ENCODE results near the gene CCNY. TPM values are rescaled to one million over a fixed set of nuclear protein-coding genes. Genes with fewer than 3 reads are reported as not detected.

The CCNY gene
- polyA plus RNA-seq, 2 donors = 15.1 TPM

GRCh38 chr10:35598379-35598778 is 262.1 kb downstream of the CCNY start:
- peaks cover 3% of the 10 kb centered on the region in 2 donors for H3K27me3 ChIP-seq (ENCODE audit: control insufficient read depth in 1 of 2, insufficient read depth in 2 of 2, low read length in 2 of 2)
- no peaks in the 10 kb centered on the region for H3K4me1 ChIP-seq (ENCODE audit: control insufficient read depth in 2 of 2, insufficient read depth in 2 of 2, low read length in 1 of 2)
- WGBS, 2 donors = 40 to 43% methylated on average over 6 of the region's 6 CpGs
- H3K27ac ChIP-seq (ENCODE audit: low read depth in 2 of 2, low read length in 1 of 2) = no peak overlapping the region
- no peaks in the 10 kb centered on the region for H3K9me3 ChIP-seq (ENCODE audit: control insufficient read depth in 2 of 2, insufficient read depth in 1 of 2, low read depth in 1 of 2, low read length in 1 of 2)
- no peak overlapping the region for H3K4me3 ChIP-seq (ENCODE audit: low read depth in 1 of 2, low read length in 2 of 2)
- H3K36me3 ChIP-seq (ENCODE audit: control insufficient read depth in 2 of 2, insufficient read depth in 2 of 2, low read length in 1 of 2) = no peaks in the 10 kb centered on the region

GRCh38 chr10:35600193-35600592 is 263.9 kb downstream of the CCNY start:
- Histone ChIP-seq H3K4me1 (ENCODE audit: control insufficient read depth in 2 of 2, insufficient read depth in 2 of 2, low read length in 1 of 2) (no peaks in the 10 kb centered on the region), H3K9me3 (ENCODE audit: control insufficient read depth in 2 of 2, insufficient read depth in 1 of 2, low read depth in 1 of 2, low read length in 1 of 2) (no peaks in the 10 kb centered on the region), H3K27me3 (ENCODE audit: control insufficient read depth in 1 of 2, insufficient read depth in 2 of 2, low read length in 2 of 2) (peaks cover 0 to 3% of the 10 kb centered on the region in 2 donors), H3K4me3 (ENCODE audit: low read depth in 1 of 2, low read length in 2 of 2) (no peak overlapping the region), H3K36me3 (ENCODE audit: control insufficient read depth in 2 of 2, insufficient read depth in 2 of 2, low read length in 1 of 2) (no peaks in the 10 kb centered on the region), H3K27ac (ENCODE audit: low read depth in 2 of 2, low read length in 1 of 2) (no peak overlapping the region)
- WGBS, 2 donors = 69 to 79% methylated on average over 2 of the region's 2 CpGs

GRCh38 chr10:35605191-35605590 is 268.9 kb downstream of the CCNY start, which contains the start of gene GJD4:
GJD4 (plus strand) TSS chr10:35605341; CDS start chr10:35605568, 227 bp downstream.
- H3K9me3 ChIP-seq (ENCODE audit: control insufficient read depth in 2 of 2, insufficient read depth in 1 of 2, low read depth in 1 of 2, low read length in 1 of 2) = no peaks in the 10 kb centered on the region
- H3K27ac ChIP-seq (ENCODE audit: low read depth in 2 of 2, low read length in 1 of 2) = no peak within 1 kb of the TSS
- peaks cover 0 to 7% of the 10 kb centered on the region in 2 donors for H3K27me3 ChIP-seq (ENCODE audit: control insufficient read depth in 1 of 2, insufficient read depth in 2 of 2, low read length in 2 of 2)
- no peaks in the 10 kb centered on the region for H3K36me3 ChIP-seq (ENCODE audit: control insufficient read depth in 2 of 2, insufficient read depth in 2 of 2, low read length in 1 of 2)
- H3K4me1 ChIP-seq (ENCODE audit: control insufficient read depth in 2 of 2, insufficient read depth in 2 of 2, low read length in 1 of 2) = peaks cover 0 to 6% of the 10 kb centered on the region in 2 donors
- WGBS, 2 donors = 66 to 76% methylated on average over 8 of the region's 8 CpGs
- no peak within 1 kb of the TSS for H3K4me3 ChIP-seq (ENCODE audit: low read depth in 1 of 2, low read length in 2 of 2)

- Histone ChIP-seq H3K9me3 (ENCODE audit: control insufficient read depth in 2 of 2, insufficient read depth in 1 of 2, low read depth in 1 of 2, low read length in 1 of 2) (no peaks in the 10 kb centered on the region), H3K36me3 (ENCODE audit: control insufficient read depth in 2 of 2, insufficient read depth in 2 of 2, low read length in 1 of 2) (no peaks in the 10 kb centered on the region), H3K4me3 (ENCODE audit: low read depth in 1 of 2, low read length in 2 of 2) (no peak overlapping the region), H3K27ac (ENCODE audit: low read depth in 2 of 2, low read length in 1 of 2) (no peak overlapping the region), H3K4me1 (ENCODE audit: control insufficient read depth in 2 of 2, insufficient read depth in 2 of 2, low read length in 1 of 2) (peaks cover 0 to 6% of the 10 kb centered on the region in 2 donors), H3K27me3 (ENCODE audit: control insufficient read depth in 1 of 2, insufficient read depth in 2 of 2, low read length in 2 of 2) (peaks cover 0 to 5% of the 10 kb centered on the region in 2 donors)
- WGBS, 2 donors = 50 to 58% methylated on average over 6 of the region's 6 CpGs
These were observed 270.1 kb downstream of the CCNY start for GRCh38 chr10:35606430-35606829.

GRCh38 chr10:35607475-35608327 is 271.4 kb downstream of the CCNY start:
- 7 to 8% methylated on average over 72 to 78 of the region's 78 CpGs for WGBS, 2 donors
- peaks cover 0 to 5% of the 10 kb centered on the region in 2 donors for H3K27me3 ChIP-seq (ENCODE audit: control insufficient read depth in 1 of 2, insufficient read depth in 2 of 2, low read length in 2 of 2)

GRCh38 chr10:35608328-35608672 is 272.0 kb downstream of the CCNY start:
- 62 to 64% methylated on average over 15 to 16 of the region's 16 CpGs for WGBS, 2 donors

More at GRCh38 chr10:35607475-35608327, 271.4 kb downstream of the CCNY start:
- Histone ChIP-seq H3K9me3 (ENCODE audit: control insufficient read depth in 2 of 2, insufficient read depth in 1 of 2, low read depth in 1 of 2, low read length in 1 of 2) (no peaks in the 10 kb centered on the region), H3K27ac (ENCODE audit: low read depth in 2 of 2, low read length in 1 of 2) (no peak overlapping the region), H3K4me3 (ENCODE audit: low read depth in 1 of 2, low read length in 2 of 2) (peak overlapping the region; percentile 33 to 37), H3K36me3 (ENCODE audit: control insufficient read depth in 2 of 2, insufficient read depth in 2 of 2, low read length in 1 of 2) (no peaks in the 10 kb centered on the region), H3K4me1 (ENCODE audit: control insufficient read depth in 2 of 2, insufficient read depth in 2 of 2, low read length in 1 of 2) (peaks cover 0 to 6% of the 10 kb centered on the region in 2 donors)

GRCh38 chr10:35611750-35612149 is 275.4 kb downstream of the CCNY start:
- peaks cover 0 to 5% of the 10 kb centered on the region in 2 donors for H3K27me3 ChIP-seq (ENCODE audit: control insufficient read depth in 1 of 2, insufficient read depth in 2 of 2, low read length in 2 of 2)
- H3K4me3 ChIP-seq (ENCODE audit: low read depth in 1 of 2, low read length in 2 of 2) = no peak overlapping the region
- peaks cover 0 to 6% of the 10 kb centered on the region in 2 donors for H3K4me1 ChIP-seq (ENCODE audit: control insufficient read depth in 2 of 2, insufficient read depth in 2 of 2, low read length in 1 of 2)
- WGBS, 2 donors = 83 to 85% methylated on average over 6 of the region's 6 CpGs
- no peak overlapping the region for H3K27ac ChIP-seq (ENCODE audit: low read depth in 2 of 2, low read length in 1 of 2)
- H3K36me3 ChIP-seq (ENCODE audit: control insufficient read depth in 2 of 2, insufficient read depth in 2 of 2, low read length in 1 of 2) = no peaks in the 10 kb centered on the region
- H3K9me3 ChIP-seq (ENCODE audit: control insufficient read depth in 2 of 2, insufficient read depth in 1 of 2, low read depth in 1 of 2, low read length in 1 of 2) = no peaks in the 10 kb centered on the region

More at GRCh38 chr10:35608328-35608672, 272.0 kb downstream of the CCNY start:
- peaks cover 0 to 6% of the 10 kb centered on the region in 2 donors for H3K4me1 ChIP-seq (ENCODE audit: control insufficient read depth in 2 of 2, insufficient read depth in 2 of 2, low read length in 1 of 2)
- no peaks in the 10 kb centered on the region for H3K36me3 ChIP-seq (ENCODE audit: control insufficient read depth in 2 of 2, insufficient read depth in 2 of 2, low read length in 1 of 2)
- H3K27me3 ChIP-seq (ENCODE audit: control insufficient read depth in 1 of 2, insufficient read depth in 2 of 2, low read length in 2 of 2) = peaks cover 0 to 5% of the 10 kb centered on the region in 2 donors
- no peak overlapping the region for H3K27ac ChIP-seq (ENCODE audit: low read depth in 2 of 2, low read length in 1 of 2)
- H3K9me3 ChIP-seq (ENCODE audit: control insufficient read depth in 2 of 2, insufficient read depth in 1 of 2, low read depth in 1 of 2, low read length in 1 of 2) = no peaks in the 10 kb centered on the region
- H3K4me3 ChIP-seq (ENCODE audit: low read depth in 1 of 2, low read length in 2 of 2) = peak overlapping the region in 1 of 2 donors; percentile 33

GRCh38 chr10:35612385-35613106 is 276.2 kb downstream of the CCNY start:
- Histone ChIP-seq H3K9me3 (ENCODE audit: control insufficient read depth in 2 of 2, insufficient read depth in 1 of 2, low read depth in 1 of 2, low read length in 1 of 2) (no peaks in the 10 kb centered on the region), H3K27ac (ENCODE audit: low read depth in 2 of 2, low read length in 1 of 2) (no peak overlapping the region), H3K4me3 (ENCODE audit: low read depth in 1 of 2, low read length in 2 of 2) (no peak overlapping the region), H3K27me3 (ENCODE audit: control insufficient read depth in 1 of 2, insufficient read depth in 2 of 2, low read length in 2 of 2) (peaks cover 0 to 3% of the 10 kb centered on the region in 2 donors), H3K36me3 (ENCODE audit: control insufficient read depth in 2 of 2, insufficient read depth in 2 of 2, low read length in 1 of 2) (no peaks in the 10 kb centered on the region), H3K4me1 (ENCODE audit: control insufficient read depth in 2 of 2, insufficient read depth in 2 of 2, low read length in 1 of 2) (peaks cover 0 to 4% of the 10 kb centered on the region in 2 donors)
- 40 to 45% methylated on average over 6 of the region's 6 CpGs for WGBS, 2 donors

GRCh38 chr10:35613107-35613440 is 276.8 kb downstream of the CCNY start:
- Histone ChIP-seq H3K27me3 (ENCODE audit: control insufficient read depth in 1 of 2, insufficient read depth in 2 of 2, low read length in 2 of 2) (peaks cover 0 to 2% of the 10 kb centered on the region in 2 donors), H3K4me1 (ENCODE audit: control insufficient read depth in 2 of 2, insufficient read depth in 2 of 2, low read length in 1 of 2) (no peaks in the 10 kb centered on the region), H3K27ac (ENCODE audit: low read depth in 2 of 2, low read length in 1 of 2) (no peak overlapping the region), H3K36me3 (ENCODE audit: control insufficient read depth in 2 of 2, insufficient read depth in 2 of 2, low read length in 1 of 2) (no peaks in the 10 kb centered on the region), H3K4me3 (ENCODE audit: low read depth in 1 of 2, low read length in 2 of 2) (no peak overlapping the region), H3K9me3 (ENCODE audit: control insufficient read depth in 2 of 2, insufficient read depth in 1 of 2, low read depth in 1 of 2, low read length in 1 of 2) (no peaks in the 10 kb centered on the region)
- 55 to 58% methylated on average over 2 of the region's 2 CpGs for WGBS, 2 donors
